ENCODE measurements around the gene PPFIBP1.
"Not testable (repeated sequence)": the region's sequence is repeated elsewhere in the genome, so short reads cannot be mapped to it uniquely, and the experiment has no call there.

The PPFIBP1 gene

DNA sequence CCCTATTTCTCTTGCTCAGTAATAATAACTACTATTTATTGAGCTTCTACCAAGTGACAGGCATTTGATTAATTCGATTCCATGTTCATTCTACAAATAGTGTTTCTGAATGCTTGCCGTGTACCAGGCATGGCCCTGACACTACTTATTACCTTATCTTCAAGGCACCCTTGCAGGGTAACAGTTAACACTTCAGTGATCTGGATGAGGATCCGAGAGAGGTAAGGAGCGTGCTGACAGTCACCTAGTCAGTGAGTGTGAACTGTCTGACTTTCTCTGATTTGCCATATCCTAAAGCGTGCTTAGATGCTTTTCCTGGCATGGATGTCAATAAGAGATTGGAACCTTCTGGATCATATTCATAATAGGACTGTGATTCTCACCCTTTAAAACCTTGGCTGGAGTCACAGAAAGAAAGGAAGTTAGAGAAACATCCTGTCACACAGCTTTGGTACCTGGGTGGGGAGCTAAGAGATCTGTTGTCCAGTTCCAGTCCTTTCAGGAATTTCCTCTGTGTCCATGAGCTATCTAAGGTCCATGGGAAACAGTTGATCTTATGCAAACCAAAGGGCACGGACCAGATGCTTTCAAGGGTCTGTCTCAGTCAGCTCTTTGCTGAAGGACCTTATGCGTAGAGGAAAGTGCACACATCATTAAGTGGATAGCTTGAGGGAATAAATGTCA lies 54.8 kb downstream of the PPFIBP1 start:
- no peaks in the 10 kb centered on the region for H3K9me3 ChIP-seq (ENCODE audit: insufficient read depth, low read length)
- no peaks in the 10 kb centered on the region for H3K36me3 ChIP-seq (replicated peaks; ENCODE audit: low read depth, low read length)
- H3K79me2 ChIP-seq (ENCODE audit: low read length), result no peaks in the 10 kb centered on the region
- no peak overlapping the region for H3K27ac ChIP-seq (ENCODE audit: low read length)
- H3K4me3 ChIP-seq (ENCODE audit: low read length), result peak overlapping the region; percentile 19; the same call in 1 of the 2 replicates
- no peak overlapping the region for H3K9ac ChIP-seq (ENCODE audit: low read length)
- H2AFZ ChIP-seq (ENCODE audit: low read depth, low read length), result no peak overlapping the region
- H3K4me2 ChIP-seq (ENCODE audit: low read length), result peak overlapping the region; percentile 64
- H4K20me1 ChIP-seq (ENCODE audit: insufficient read depth, low read length), result no peaks in the 10 kb centered on the region
- H3K4me1 ChIP-seq (ENCODE audit: low read length), result peaks cover 49% of the 10 kb centered on the region
- H3K27me3 ChIP-seq (ENCODE audit: low read depth, low read length), result no peaks in the 10 kb centered on the region; the same call in 1 of the 2 replicates
- TF ChIP-seq EZH2phosphoT487 (IDR thresholded peaks at IDR 0.05; ENCODE audit: low read depth), result no peak
- TF ChIP-seq, protein P1, sequence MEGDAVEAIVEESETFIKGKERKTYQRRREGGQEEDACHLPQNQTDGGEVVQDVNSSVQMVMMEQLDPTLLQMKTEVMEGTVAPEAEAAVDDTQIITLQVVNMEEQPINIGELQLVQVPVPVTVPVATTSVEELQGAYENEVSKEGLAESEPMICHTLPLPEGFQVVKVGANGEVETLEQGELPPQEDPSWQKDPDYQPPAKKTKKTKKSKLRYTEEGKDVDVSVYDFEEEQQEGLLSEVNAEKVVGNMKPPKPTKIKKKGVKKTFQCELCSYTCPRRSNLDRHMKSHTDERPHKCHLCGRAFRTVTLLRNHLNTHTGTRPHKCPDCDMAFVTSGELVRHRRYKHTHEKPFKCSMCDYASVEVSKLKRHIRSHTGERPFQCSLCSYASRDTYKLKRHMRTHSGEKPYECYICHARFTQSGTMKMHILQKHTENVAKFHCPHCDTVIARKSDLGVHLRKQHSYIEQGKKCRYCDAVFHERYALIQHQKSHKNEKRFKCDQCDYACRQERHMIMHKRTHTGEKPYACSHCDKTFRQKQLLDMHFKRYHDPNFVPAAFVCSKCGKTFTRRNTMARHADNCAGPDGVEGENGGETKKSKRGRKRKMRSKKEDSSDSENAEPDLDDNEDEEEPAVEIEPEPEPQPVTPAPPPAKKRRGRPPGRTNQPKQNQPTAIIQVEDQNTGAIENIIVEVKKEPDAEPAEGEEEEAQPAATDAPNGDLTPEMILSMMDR (IDR thresholded peaks at IDR 0.05; ENCODE audit: low read depth, low read length), result no peak

DNA sequence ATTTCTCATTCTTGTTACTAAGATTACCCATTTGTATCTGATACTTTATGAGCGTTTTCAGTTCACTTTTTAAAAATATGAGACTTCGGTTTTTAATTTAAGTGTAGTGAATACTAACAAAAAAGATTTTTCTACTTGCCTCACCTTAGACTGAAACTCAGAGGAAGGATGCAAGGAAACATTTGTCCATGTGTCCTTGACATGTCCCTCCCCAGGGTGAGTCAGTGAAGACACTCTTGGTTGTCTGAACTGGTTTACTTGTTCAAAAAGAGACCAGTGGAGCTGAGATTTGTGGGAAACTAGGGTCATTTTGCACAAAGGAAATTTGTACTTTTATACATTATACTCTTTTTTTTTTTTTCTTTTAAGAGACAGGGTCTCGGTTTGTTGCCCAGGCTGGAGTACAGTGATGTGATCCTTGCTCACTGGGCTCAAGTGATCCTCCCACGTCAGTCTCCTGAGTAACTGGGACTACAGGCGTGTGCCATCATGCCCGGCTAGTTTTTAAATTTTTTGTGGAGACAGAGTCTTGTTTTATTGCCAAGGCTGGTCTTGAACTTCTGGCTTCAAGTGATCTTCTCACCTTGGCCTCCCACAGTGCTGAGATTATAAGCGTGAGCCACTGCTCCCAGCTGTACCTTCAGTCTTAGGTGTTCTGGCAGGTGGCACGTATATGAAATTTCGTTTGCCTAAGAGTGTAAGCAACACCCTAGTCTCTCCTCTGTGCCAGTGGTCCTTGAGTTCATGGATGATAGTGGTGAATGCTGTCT lies 56.7 kb downstream of the PPFIBP1 start:
- H3K27ac ChIP-seq (ENCODE audit: low read length), result no peak overlapping the region
- H3K27me3 ChIP-seq (ENCODE audit: low read depth, low read length), result no peaks in the 10 kb centered on the region; the same call in 1 of the 2 replicates
- H3K36me3 ChIP-seq (replicated peaks; ENCODE audit: low read depth, low read length), result no peaks in the 10 kb centered on the region
- no peak overlapping the region for H3K4me3 ChIP-seq (ENCODE audit: low read length)
- no peak overlapping the region for H2AFZ ChIP-seq (ENCODE audit: low read depth, low read length)
- H3K9ac ChIP-seq (ENCODE audit: low read length), result no peak overlapping the region
- H3K4me1 ChIP-seq (ENCODE audit: low read length), result peaks cover 49% of the 10 kb centered on the region
- H3K4me2 ChIP-seq (ENCODE audit: low read length), result peak overlapping the region; percentile 34
- no peaks in the 10 kb centered on the region for H3K9me3 ChIP-seq (ENCODE audit: insufficient read depth, low read length)
- no peaks in the 10 kb centered on the region for H4K20me1 ChIP-seq (ENCODE audit: insufficient read depth, low read length)
- H3K79me2 ChIP-seq (ENCODE audit: low read length), result no peaks in the 10 kb centered on the region
- TF ChIP-seq EZH2phosphoT487 (IDR thresholded peaks at IDR 0.05; ENCODE audit: low read depth), result no peak
- TF ChIP-seq, protein P1 (IDR thresholded peaks at IDR 0.05; ENCODE audit: low read depth, low read length), result no peak

GRCh38 chr12:27581331-27581671 lies 57.3 kb downstream of the PPFIBP1 start:
- not testable (repeated sequence) for H3K4me2 ChIP-seq (ENCODE audit: low read length); H3K36me3 ChIP-seq (replicated peaks; ENCODE audit: low read depth, low read length); H3K79me2 ChIP-seq (ENCODE audit: low read length); H3K9ac ChIP-seq (ENCODE audit: low read length); H3K27ac ChIP-seq (ENCODE audit: low read length); H2AFZ ChIP-seq (ENCODE audit: low read depth, low read length); H3K9me3 ChIP-seq (ENCODE audit: insufficient read depth, low read length); H4K20me1 ChIP-seq (ENCODE audit: insufficient read depth, low read length); H3K27me3 ChIP-seq (ENCODE audit: low read depth, low read length); H3K4me3 ChIP-seq (ENCODE audit: low read length)
- peaks cover 48% of the 10 kb centered on the region for H3K4me1 ChIP-seq (ENCODE audit: low read length)

GRCh38 chr12:27581833-27582232 lies 57.8 kb downstream of the PPFIBP1 start:
- H3K4me3 ChIP-seq (ENCODE audit: low read length), result not testable (repeated sequence)

GRCh38 chr12:27582445-27582844 lies 58.4 kb downstream of the PPFIBP1 start:
- H3K36me3 ChIP-seq (replicated peaks; ENCODE audit: low read depth, low read length); H2AFZ ChIP-seq (ENCODE audit: low read depth, low read length); H3K27ac ChIP-seq (ENCODE audit: low read length); H4K20me1 ChIP-seq (ENCODE audit: insufficient read depth, low read length); H3K4me3 ChIP-seq (ENCODE audit: low read length); H3K79me2 ChIP-seq (ENCODE audit: low read length); H3K27me3 ChIP-seq (ENCODE audit: low read depth, low read length); H3K9ac ChIP-seq (ENCODE audit: low read length); H3K4me2 ChIP-seq (ENCODE audit: low read length); H3K9me3 ChIP-seq (ENCODE audit: insufficient read depth, low read length): not testable (repeated sequence)
- peaks cover 38% of the 10 kb centered on the region for H3K4me1 ChIP-seq (ENCODE audit: low read length)

More at GRCh38 chr12:27581833-27582232, 57.8 kb downstream of the PPFIBP1 start:
- H3K9me3 ChIP-seq (ENCODE audit: insufficient read depth, low read length); H3K79me2 ChIP-seq (ENCODE audit: low read length); H3K4me2 ChIP-seq (ENCODE audit: low read length); H3K9ac ChIP-seq (ENCODE audit: low read length); H3K36me3 ChIP-seq (replicated peaks; ENCODE audit: low read depth, low read length); H2AFZ ChIP-seq (ENCODE audit: low read depth, low read length); H3K27me3 ChIP-seq (ENCODE audit: low read depth, low read length); H4K20me1 ChIP-seq (ENCODE audit: insufficient read depth, low read length); H3K27ac ChIP-seq (ENCODE audit: low read length): not testable (repeated sequence)
- peaks cover 43% of the 10 kb centered on the region for H3K4me1 ChIP-seq (ENCODE audit: low read length)

Data from OCI-LY3 (cell line).